GM19455 (cell line): ENCODE measurements around the gene FRAS1.

Experiments
- ATAC-seq: cut with Tn5 transposase; IDR thresholded peaks from one replicate; pipeline ENCODE4 v1.9.1; 2021; ENCODE audit not compliant: unreplicated experiment

FRAS1 gene

GRCh38 chr4:78357122-78357521, 300.0 kb downstream of the FRAS1 start:
- no peak for ATAC-seq

GRCh38 chr4:78360466-78360865, 303.3 kb downstream of the FRAS1 start:
- ATAC-seq: no peak

DNA sequence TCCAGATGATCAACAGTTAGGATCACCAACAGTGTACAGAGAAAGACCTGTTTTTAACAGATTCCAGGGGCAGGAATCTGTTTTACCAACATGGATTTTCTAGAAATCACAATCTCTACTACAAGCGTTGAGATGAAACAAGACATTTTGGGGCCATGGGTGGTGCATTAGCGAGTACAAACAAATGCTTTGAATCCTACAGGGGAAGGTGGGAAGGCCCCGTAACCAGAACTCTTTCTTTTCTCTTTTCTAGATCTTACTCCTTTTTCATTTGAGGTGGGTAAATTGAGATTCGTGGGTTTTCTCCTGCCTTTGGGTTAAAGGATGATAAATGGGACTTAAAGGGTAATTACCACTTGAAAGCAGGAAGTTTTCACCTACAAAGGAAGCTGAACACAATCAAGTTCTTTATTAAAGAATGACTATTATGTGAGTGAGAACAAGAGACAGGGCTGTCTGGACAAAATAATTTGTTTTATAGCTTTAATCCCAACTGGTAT, 304.5 kb downstream of the FRAS1 start:
- no peak for ATAC-seq

DNA sequence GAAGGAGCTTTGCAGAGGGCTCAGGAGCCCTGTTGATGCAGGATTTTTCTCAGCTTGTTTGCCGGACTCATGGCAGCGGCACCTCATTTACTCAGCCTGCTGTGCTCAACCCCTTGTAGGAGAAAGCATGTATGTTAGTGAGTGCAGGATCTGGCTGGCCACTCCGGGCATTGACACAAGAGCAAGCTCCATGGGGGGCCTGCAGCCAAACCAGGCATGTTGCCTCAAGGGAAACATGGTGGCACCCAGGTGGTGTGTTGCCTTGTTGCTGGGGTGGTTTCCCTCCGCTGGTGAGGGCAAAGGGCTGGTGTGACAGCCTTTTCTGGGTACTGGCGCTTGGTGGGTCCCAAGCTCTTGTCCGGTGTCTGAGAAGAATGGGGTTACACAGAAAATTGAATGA, 305.2 kb downstream of the FRAS1 start:
- no peak for ATAC-seq

DNA sequence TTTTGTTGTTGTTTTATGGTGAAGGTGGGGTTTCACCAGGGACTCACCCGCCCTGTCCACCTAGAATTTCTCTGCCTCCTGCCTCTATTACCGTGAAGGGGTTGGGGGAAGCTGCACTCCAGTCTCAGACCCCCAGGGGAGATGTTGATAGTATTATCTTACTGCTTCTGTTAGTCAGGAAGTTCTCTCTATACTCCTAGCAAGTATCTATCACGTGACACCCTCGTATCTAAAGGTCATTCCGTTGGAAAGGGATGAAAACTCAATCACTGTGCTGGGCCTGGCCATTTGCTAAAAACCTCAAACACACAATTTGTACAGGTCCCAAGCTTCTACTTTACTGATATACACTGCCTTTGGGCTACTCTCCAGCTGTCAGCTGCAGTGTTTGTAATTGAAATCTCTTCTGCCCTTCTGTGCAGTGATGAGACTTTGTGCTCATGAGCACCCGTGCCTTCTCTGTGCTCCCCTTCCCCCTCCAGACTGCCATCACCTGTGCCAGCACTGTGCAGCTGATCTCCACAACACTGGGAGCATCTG, 306.0 kb downstream of the FRAS1 start:
- no peak for ATAC-seq

DNA sequence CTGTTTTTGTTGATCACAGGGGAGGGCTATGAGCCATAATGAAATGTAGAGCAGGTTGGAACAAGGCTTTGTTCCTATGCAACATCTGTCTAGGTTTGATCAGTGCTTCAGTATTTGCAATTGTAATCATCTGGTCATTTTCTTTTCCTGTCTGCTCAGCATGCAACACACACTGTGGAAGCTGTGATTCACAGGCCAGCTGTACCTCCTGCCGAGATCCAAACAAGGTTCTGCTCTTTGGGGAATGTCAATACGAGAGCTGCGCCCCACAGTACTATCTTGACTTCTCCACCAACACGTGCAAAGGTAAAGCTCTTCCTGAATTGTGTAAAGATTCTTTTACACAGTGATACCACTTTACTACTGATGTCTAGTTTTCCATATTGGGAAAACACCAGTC, 312.6 kb downstream of the FRAS1 start:
- ATAC-seq: no peak

DNA sequence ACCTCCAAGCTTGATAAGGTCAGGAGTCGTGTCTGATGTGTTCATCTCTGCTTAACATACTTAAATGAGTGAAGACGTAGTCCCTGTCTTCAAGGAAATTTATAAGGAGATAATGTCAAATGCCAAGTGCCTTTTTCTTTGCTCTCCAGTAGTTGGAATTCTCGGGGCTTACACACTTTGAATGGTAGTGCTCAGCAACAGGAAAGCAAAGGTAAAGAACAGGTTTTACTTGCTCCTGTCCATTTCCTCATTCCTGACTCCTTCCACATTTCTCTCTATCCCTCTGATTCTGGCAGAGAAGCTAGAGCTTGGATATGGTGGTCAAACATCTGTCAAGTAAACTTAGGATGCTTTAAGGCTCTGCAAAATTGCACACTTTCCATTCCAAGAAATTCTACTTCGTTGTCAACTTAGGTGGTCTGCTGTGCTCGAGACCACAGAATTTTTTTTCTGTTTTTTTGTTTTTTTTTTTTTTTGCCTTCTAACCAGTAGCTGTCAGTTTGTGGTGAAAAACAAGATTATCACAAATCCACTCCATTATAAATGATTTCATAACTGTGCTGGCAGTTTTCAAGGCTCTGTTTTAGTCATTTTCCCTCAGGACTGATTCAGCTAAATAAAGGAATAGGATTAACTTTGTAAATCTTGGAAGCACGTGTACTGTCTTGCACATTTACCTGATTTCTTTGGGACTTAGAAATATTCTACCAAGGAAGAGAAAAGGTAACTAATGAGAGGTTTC, 313.7 kb downstream of the FRAS1 start:
- no peak for ATAC-seq

DNA sequence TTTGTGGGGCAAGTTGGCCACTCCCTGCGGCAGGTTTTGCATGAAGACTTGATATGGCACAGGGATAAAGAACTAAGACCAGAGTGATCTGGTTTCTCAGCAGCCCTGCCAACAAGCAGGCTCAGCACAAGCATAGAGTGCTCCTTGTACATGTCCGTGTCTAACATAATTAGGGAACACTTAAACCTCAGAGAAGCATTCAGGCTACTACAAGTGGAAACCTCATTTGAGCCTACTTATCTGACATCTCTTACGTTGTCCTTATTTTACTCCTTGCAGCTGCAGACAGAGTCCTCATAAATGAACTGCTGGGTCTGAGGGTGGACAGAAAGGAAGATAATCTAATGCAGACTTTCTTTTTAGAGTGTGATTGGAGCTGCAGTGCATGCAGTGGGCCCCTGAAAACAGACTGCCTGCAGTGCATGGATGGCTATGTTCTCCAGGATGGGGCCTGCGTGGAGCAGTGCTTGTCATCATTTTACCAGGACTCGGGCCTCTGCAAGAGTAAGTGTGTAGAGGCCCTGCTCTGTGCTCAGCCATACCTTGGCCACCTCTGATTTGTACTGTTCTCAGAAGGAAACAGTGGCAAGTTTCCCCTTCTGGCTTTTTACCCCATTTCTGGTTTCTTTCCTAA, 315.3 kb downstream of the FRAS1 start:
- ATAC-seq: no peak

- no peak for ATAC-seq
Measured at GRCh38 chr4:78377555-78377954, 320.4 kb downstream of the FRAS1 start.

DNA sequence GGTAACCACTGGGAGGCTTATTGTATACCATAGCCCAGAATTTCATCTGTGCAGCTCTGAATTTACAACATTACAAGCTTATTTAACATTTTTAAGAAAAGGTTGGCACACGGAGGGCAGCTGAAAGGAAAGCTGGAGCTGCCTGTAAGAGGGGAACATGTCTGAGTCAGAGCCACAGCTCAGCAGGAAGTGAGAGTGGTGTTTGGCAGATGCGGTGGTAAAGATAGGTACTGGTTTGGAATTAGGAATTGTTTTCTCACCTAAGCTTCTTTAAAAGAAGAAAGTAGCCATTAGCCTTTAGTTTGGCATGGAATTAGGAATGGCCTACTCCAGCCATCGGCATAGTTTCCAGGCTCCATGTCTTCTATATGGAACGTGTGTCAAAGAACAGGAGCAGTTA, 321.9 kb downstream of the FRAS1 start:
- ATAC-seq: no peak

DNA sequence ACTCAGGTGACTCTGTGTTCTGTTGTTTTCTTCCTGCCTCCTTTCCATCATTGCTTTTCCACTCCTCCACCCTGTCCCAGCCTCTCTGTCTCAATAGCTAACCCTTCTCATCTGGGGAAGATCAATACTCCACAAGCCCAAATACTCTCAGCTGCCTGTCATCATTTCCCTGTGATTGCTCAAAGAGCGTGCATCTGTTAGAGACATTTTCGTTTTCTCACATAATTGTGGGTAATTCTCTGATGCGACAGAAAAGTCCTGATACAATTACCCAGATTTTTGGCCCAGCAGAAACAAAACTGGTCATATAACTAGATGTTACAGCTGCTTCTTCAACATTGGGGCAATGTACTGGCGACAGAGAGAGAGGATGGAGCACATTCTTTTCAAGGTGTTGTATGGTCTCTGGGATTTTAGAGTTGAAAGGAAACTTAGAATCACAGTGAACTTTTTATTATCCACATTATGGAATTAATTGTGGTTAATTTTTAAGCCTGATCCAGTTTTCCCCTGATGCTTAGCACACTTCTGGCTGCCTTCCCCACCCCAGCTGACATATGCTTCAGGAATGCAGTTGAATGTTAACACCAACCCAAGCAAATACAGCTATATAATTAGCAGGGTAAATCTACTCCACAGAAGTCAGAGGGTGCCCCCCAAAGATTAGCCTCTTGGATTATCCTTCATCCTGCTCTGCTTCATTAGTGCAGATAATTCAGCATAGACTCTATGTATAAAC, 323.0 kb downstream of the FRAS1 start:
- no peak for ATAC-seq

DNA sequence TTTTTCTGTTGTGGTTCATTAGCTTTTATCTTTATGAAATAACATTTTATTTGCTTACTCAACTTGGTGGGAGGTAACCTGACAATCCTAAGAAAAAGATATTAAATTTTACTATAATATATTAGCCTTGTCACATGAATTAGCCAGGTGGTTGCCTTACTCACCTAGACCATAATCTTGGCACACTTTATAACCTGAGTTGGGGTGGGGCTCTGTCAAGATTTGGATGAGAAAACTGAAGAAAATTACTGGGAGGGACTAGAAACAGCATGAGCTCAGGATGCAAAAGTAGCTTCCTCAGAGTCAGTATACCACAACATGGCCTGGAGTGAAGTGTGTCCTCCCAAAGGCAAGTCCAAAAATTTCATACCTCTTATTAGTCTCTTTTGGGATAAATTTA, 329.6 kb downstream of the FRAS1 start:
- ATAC-seq: no peak

DNA sequence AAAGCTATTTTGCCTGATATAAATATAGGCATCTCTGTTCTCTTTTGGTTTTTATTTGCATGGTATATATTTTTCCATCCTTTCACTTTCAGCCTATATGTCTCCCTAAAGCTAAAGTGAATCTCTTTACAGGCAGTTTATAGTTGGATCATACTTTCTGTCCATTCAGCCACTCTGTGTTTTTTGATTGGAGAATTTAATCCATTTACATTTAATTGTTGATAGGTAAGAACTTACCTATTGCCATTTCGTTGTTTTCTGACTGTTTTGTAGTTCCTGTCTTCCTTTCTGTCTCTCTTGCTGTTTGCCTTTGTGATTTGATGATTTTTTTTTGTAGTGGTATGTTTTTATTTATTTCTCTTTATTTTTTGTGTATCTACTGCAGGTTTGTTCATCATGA, 338.5 kb downstream of the FRAS1 start:
- ATAC-seq: no peak

DNA sequence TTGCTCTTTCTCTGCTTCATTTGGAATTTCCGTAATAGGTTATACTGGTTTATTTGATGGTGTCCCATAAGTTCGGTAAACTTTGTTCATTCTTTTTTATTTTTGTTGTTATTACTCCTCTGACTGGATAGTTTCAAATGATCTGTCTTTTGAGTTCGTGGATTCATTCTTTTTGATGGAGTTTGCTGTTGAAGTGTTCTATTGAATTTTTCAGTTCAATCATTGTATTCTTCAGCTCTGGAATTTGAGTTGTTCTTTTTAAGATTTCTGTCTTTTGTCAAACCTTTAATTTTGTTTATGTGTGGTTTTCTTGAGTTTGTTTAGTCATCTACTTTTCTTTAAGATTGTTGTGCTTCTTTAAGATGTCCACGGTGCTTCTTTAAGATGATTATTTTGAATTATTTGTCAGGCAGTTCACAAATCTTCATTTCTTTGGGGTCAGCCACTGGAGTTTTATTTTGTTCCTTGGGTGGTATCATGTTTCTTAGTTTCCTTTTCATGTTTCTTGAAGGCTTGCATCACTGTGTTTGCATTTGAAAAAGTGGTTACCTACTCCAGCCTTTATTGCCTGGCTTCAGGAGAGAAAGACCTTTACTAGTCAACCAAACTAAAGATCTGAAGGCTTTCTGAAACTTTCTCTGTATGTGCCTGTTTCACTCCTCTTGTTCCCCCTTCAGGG, 339.6 kb downstream of the FRAS1 start:
- ATAC-seq: no peak

- no peak for ATAC-seq
Measured at GRCh38 chr4:78397292-78397630, 340.1 kb downstream of the FRAS1 start.

- ATAC-seq: no peak
Measured at GRCh38 chr4:78409612-78410202, 352.6 kb downstream of the FRAS1 start.

DNA sequence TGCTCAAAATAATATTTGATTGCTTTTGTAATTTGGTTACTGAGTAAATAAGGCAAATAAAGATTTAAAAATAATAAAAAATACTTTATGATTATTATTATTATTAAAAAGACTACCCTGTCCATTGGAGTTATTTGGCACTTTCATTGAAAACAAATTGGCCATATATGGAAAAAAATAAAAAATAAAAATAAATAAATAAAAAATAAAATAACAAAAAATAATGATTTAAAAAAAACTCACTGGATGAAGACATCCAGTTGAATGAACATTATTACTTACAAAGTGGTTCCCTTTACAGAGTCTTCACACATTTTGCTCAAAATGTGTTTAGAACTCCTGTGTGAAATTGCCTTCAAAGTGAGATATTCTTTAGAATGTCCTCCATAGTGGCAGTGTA, 353.1 kb downstream of the FRAS1 start:
- ATAC-seq: no peak

DNA sequence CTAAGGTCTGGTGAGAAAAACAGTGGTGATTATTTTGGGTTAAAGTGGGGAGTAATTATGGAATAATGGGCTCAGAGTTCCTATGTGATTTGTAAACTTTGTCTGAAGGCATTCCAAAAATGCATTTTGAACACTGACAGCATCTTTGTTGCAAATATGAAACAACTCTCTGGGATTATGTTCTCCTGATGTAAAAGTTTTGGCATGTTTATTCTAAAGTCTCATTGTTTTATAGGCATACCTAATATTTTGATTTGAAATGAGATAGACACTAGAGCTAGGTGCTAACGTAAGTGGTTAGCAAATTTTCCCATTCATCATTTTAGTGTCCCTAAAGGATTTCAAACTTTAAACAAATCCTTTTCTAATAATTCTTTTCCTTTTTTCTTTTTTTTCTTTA, 353.6 kb downstream of the FRAS1 start:
- no peak for ATAC-seq

DNA sequence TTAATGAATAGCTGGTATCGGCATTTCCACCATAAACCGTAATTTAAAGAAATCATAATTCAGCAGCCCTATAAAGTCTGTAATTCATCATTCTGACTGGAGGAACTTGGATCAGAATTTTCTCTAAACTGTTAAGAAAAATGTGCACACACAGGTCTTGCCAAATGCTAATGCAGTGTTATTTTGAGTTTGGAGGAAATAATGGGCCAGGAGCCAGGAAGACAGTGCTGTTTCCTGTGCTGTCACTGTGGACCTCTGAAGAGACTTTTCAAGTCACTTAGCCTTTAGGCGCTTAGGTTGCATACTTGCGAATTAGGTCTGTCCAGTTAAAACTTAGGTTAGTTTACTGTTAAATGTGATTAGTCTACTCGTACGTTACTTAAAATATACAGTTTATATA, 357.0 kb downstream of the FRAS1 start:
- ATAC-seq: no peak

DNA sequence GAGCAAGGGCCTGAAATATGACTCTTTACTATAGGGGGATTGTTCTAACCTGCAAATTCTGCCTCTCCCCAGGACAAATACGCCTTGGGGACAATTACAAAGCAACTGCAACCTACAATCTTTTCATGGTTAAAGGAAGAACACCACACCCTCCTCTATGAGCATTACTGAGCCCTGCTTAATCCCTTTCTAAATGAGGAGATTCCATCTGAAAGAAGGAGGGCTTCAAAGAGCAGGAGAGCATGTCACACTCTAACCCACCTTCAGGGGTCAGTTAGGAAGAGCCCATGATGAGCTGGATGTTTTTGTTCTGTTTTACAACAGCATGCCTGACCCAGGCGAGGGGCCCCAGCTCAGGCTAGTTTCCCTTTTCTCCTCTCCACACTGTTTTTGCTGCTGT, 360.5 kb downstream of the FRAS1 start:
- no peak for ATAC-seq

DNA sequence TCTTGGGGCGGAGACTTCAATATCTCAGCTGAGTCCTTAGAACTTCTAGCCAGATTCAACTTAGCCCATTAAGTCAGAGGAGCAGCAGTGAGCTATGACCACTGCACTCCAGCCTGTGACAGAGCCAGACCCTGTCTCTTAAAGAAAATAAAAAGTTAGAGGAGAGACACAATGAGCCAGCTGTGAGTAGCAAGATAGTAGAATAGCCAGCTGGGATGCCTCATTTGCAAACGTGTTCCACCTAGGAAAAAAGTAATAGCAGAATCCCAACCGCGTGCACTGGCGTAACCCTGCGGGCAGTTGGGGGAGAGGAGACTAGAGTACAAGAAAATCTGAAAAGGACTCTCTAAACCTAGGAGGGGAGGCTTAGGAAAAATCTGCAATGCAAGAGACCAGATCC, 361.3 kb downstream of the FRAS1 start:
- ATAC-seq: no peak
